A549 treated with AZD9567 at 1 μM for 4 hours (cell line): ENCODE results near the gene IQSEC2. TPM values are rescaled to one million over a fixed set of nuclear protein-coding genes. Genes with fewer than 3 reads are reported as not detected.

Source experiments
- total RNA-seq: library from RNA; stranded (reverse); fragments of 200-300 nt; extraction: Qiagen RNA extraction; gene quantifications from 5 replicates; pipeline ENCODE4 v1.2.3, GENCODE V29; 2022; ENCODE audit not compliant: insufficient read depth

The IQSEC2 gene
- total RNA-seq = 31.4 to 42.4 TPM (median 34.7 TPM) in 5 replicates

GRCh38 chrX:53281321-53281822 is at the start of gene IQSEC2:
IQSEC2 (minus strand) TSS chrX:53281584.

DNA sequence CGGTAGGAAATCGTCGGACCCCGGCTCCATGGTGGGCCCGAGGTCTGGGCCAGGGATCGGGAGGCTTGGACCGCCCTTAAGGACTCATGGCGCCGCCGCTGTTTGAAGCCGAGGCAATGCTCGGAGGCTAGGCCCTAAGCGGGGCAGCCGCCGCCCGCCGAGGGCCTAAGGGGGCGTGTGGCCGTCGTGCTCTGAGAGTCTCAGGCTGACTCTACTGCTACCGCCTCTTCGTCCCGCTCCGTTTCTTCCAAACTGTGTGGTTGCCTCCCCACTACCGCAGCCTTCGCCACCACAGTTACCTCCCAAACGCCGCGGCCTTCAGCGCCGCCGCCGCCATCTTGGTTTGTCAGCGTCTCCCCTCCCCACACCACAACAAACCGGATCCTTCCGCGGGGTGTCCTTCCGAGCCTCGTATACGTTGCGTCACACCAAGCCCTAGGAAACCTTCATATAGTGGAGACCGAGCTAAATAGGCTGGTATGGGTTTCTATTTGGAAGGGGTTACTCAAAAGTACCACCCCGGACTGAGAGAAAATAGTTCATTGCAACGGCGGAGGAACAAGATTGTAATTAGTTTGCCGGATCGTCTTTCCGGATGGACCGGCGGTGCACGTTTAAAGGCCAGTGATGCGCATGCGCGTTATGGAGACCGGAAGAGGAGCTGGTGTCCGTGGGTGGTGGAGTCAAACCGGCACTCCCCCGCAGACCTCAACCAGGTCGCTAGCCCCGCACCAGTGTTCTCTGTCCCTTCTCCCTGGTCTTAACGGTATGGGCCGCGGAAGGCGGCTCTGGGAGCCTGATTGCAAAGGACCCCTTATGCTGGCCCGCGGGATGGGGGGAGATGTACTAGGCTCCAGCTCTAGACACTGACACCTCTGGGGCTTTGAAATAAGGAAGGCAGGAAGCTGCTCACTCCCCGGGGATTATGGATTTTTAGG is 56.3 kb downstream of the IQSEC2 start, which contains the start of gene KDM5C:
Gene KDM5C (minus strand): TSS at position 348 of the 938 bp plus-strand sequence. CDS start 318 bp downstream, at position 30.

Other genes starting within 250 kb of the IQSEC2 start
- gene GPR173, start 232.8 kb downstream of the IQSEC2 start, total RNA-seq = 0.02 TPM in 1 of 5 replicates, not detected in the others
- 11.9 to 21.1 TPM (median 19.1 TPM) in 5 replicates for gene TSPYL2, start 199.2 kb downstream of the IQSEC2 start, total RNA-seq
- gene KANTR, start 187.4 kb downstream of the IQSEC2 start, total RNA-seq = 1.0 to 1.9 TPM (median 1.4 TPM) in 5 replicates
- gene KDM5C, start 56.4 kb downstream of the IQSEC2 start, total RNA-seq = 39.1 to 55.3 TPM (median 52.4 TPM) in 5 replicates
- 46.3 to 57.5 TPM (median 53.9 TPM) in 5 replicates for gene SMC1A, start 141.1 kb upstream of the IQSEC2 start, total RNA-seq
- 0.49 to 1.5 TPM (median 0.70 TPM) in 5 replicates for gene RIBC1, start 141.3 kb upstream of the IQSEC2 start, total RNA-seq
- gene HSD17B10, start 152.8 kb upstream of the IQSEC2 start, total RNA-seq = 177 to 199 TPM (median 191 TPM) in 5 replicates